ENCODE results near the gene ST8SIA4.

- TF ChIP-seq, protein P1, sequence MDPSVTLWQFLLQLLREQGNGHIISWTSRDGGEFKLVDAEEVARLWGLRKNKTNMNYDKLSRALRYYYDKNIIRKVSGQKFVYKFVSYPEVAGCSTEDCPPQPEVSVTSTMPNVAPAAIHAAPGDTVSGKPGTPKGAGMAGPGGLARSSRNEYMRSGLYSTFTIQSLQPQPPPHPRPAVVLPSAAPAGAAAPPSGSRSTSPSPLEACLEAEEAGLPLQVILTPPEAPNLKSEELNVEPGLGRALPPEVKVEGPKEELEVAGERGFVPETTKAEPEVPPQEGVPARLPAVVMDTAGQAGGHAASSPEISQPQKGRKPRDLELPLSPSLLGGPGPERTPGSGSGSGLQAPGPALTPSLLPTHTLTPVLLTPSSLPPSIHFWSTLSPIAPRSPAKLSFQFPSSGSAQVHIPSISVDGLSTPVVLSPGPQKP (IDR thresholded peaks at IDR 0.05; ENCODE audit: low read depth, low read length) = no peak
- no peak for TF ChIP-seq YY1 (IDR thresholded peaks at IDR 0.05; ENCODE audit: low read depth, low read length)
- TF ChIP-seq RFX5 (IDR thresholded peaks at IDR 0.05; ENCODE audit: low read depth, low read length) = no peak
- TF ChIP-seq, protein P2, sequence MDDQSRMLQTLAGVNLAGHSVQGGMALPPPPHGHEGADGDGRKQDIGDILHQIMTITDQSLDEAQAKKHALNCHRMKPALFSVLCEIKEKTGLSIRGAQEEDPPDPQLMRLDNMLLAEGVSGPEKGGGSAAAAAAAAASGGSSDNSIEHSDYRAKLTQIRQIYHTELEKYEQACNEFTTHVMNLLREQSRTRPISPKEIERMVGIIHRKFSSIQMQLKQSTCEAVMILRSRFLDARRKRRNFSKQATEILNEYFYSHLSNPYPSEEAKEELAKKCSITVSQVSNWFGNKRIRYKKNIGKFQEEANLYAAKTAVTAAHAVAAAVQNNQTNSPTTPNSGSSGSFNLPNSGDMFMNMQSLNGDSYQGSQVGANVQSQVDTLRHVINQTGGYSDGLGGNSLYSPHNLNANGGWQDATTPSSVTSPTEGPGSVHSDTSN (IDR thresholded peaks at IDR 0.05; ENCODE audit: insufficient replicate concordance, low read depth, low read length) = no peak
- TF ChIP-seq ZSCAN29 (IDR thresholded peaks at IDR 0.05) = no peak
- no peak for TF ChIP-seq DPF2 (IDR thresholded peaks at IDR 0.05)
- no peak for TF ChIP-seq RAD51 (IDR thresholded peaks at IDR 0.05)
- no peak for TF ChIP-seq PKNOX1 (IDR thresholded peaks at IDR 0.05)
- no peak for TF ChIP-seq ATF2 (IDR thresholded peaks at IDR 0.05; ENCODE audit: low read length)
- no peak for TF ChIP-seq CTCF (IDR thresholded peaks at IDR 0.05 in 2 of 3, conservative IDR thresholded peaks at IDR 0.05 in 1 of 3; ENCODE audit: control insufficient read depth in 2 of 3, extremely low read depth in 1 of 3, insufficient read depth in 1 of 3, low read depth in 3 of 3, low read length in 3 of 3)
- no peak for TF ChIP-seq NFYB (IDR thresholded peaks at IDR 0.05; ENCODE audit: insufficient read depth, low read depth, low read length)
Measured at GRCh38 chr5:100757618-100758017, 145.5 kb downstream of the ST8SIA4 start.

All from GM12878 (cell line).